ENCODE measurements around the gene NDOR1. TPM values are rescaled to one million over a fixed set of nuclear protein-coding genes. Genes with fewer than 3 reads are reported as not detected.
A peak's percentile ranks its signal among the peaks of the same experiment; 100 is the strongest.

The NDOR1 gene
- total and polyA plus RNA-seq, 2 of the 8 experiments (the other 6 are each of a cell fraction or from before 2014, with no cell fraction given) = 25.7 to 32.3 TPM

DNA sequence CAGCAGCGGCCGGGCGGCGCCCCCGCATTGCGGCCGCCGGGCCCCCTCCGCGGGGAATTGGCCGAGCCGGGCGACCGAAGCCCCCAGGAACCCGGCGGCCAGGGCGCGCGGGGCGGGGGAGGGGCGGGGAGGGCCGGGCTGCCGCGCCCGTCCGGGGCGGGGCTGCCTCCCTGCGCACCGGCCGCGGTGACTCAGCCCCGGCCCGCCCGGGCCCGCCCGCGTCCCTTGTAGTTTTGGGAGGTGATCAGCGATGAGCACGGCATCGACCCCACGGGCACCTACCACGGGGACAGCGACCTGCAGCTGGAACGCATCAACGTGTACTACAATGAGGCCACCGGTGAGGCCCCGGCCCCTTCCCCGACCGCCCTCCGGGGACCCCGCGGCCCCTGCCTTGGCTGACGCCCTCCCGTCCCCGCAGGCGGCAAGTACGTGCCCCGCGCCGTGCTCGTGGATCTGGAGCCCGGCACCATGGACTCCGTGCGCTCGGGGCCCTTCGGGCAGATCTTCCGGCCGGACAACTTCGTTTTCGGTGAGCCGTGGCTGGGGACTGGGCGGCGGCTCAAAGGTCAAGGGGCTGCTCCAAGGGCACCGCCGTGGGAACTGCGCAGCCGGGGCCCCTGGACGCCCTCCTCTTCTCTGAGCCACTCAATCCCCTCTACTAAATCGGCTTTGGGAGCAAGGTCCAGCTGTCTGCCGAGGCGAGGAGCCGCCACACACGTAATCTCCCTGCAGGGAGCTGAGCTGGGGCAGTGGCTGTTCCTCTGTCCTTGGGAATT lies 36.2 kb downstream of the NDOR1 start:
- WGBS, 2 experiments (ENCODE audit: extremely low coverage in 1 of 2, insufficient coverage in 1 of 2, insufficient read length in 1 of 2, insufficient replicate concordance in 2 of 2, low coverage in 1 of 2, low lambda C conversion rate in 2 of 2, missing lambda C conversion rate in 1 of 2) = 15% methylated on average over 38 of the region's 83 CpGs; no CpG with 5 or more reads in 1 of the 2 experiments
- H3K4me2 ChIP-seq (ENCODE audit: insufficient read depth in 1 of 2, low read depth in 2 of 2, low read length in 2 of 2) = peak overlapping the region; percentile 76 to 87

More for the DNA sequence above, 36.2 kb downstream of the NDOR1 start:
- Histone ChIP-seq H3K4me3 (ENCODE audit: extremely low read depth in 1 of 4, insufficient read depth in 2 of 4, low read depth in 3 of 4, low read length in 4 of 4) (peak overlapping the region; percentile 64 to 92 (median 74)), H4K8ac (ENCODE audit: extremely low read depth, insufficient read depth, low read length) (no peak overlapping the region), H2BK20ac (ENCODE audit: low read length) (no peak overlapping the region), H3K27me3 (replicated peaks in 1 of 4; ENCODE audit: control insufficient read depth in 3 of 4, extremely low read depth in 1 of 4, insufficient read depth in 3 of 4, low read length in 3 of 4) (no peaks in the 10 kb centered on the region), H3K4me1 (replicated peaks in 1 of 4; ENCODE audit: control insufficient read depth in 3 of 4, insufficient read depth in 4 of 4, low read length in 3 of 4) (peaks cover 0 to 27% (median 17%) of the 10 kb centered on the region in 4 experiments; a peak in 6 of 7 replicates), H3K79me1 (ENCODE audit: low read depth, low read length) (peaks cover 5% of the 10 kb centered on the region), H3K79me2 (ENCODE audit: control insufficient read depth in 1 of 2, insufficient read depth in 2 of 2, low read length in 2 of 2) (peaks cover 0 to 20% of the 10 kb centered on the region in 2 experiments; a peak in 2 of 4 replicates), H3K23ac (ENCODE audit: insufficient read length) (no peak overlapping the region), H2AK5ac (ENCODE audit: low read depth, low read length) (no peak overlapping the region), H3K56ac (replicated peaks; ENCODE audit: insufficient read length, low read depth, low read length) (no peak overlapping the region), H2AFZ (ENCODE audit: low read length) (no peak overlapping the region), H4K5ac (ENCODE audit: insufficient read length, low read depth, low read length) (no peak overlapping the region), H2BK12ac (ENCODE audit: low read depth, low read length) (no peak overlapping the region), H2BK120ac (replicated peaks; ENCODE audit: low read depth, low read length) (no peak overlapping the region), H3K27ac (ENCODE audit: low read depth, low read length) (peak overlapping the region; percentile 67; the same call in 1 of the 2 replicates), H3K23me2 (ENCODE audit: low read depth, low read length) (peaks cover 5% of the 10 kb centered on the region; the same call in 1 of the 2 replicates), H4K91ac (replicated peaks; ENCODE audit: insufficient read length, low read length) (peak overlapping the region; percentile 73), H3K4ac (replicated peaks; ENCODE audit: insufficient read length, low read depth, low read length) (no peak overlapping the region), H2BK15ac (ENCODE audit: low read length) (no peak overlapping the region), H3K9ac (replicated peaks in 1 of 4; ENCODE audit: extremely low read depth in 1 of 4, low read depth in 3 of 4, low read length in 3 of 4) (peak overlapping the region; percentile 22 to 95 (median 64)), H3K36me3 (ENCODE audit: control insufficient read depth in 2 of 4, insufficient read depth in 4 of 4, low read length in 3 of 4) (peaks cover 6 to 18% (median 15%) of the 10 kb centered on the region in 4 experiments; a peak in 7 of 8 replicates), H4K20me1 (replicated peaks in 1 of 2; ENCODE audit: control insufficient read depth in 1 of 2, insufficient read depth in 2 of 2, low read length in 2 of 2) (peaks cover 22 to 23% of the 10 kb centered on the region in 2 experiments), H3K14ac (ENCODE audit: insufficient read length) (no peak overlapping the region), H3K9me3 (ENCODE audit: insufficient read depth in 2 of 2, low read depth in 1 of 2, low read length in 1 of 2) (no peaks in the 10 kb centered on the region), H2BK5ac (ENCODE audit: low read depth, low read length) (no peak overlapping the region), H3K18ac (ENCODE audit: extremely low read depth, low read length) (no peak overlapping the region; the same call in 1 of the 2 replicates)
- TF ChIP-seq HDAC2 (IDR thresholded peaks at IDR 0.05; ENCODE audit: borderline replicate concordance in 1 of 2, low read depth in 2 of 2, low read length in 2 of 2) (0 out of 4 replicates have a peak, but pooled peaks of 1 of the 2 experiments have one; percentile 45), FOSL1 (IDR thresholded peaks at IDR 0.05; ENCODE audit: insufficient read depth, low read depth, low read length) (no peak)
- CTCF ChIA-PET (ENCODE audit: partially characterized antibody) = interaction anchor here (0.6 to 9.1 kb wide), 10 partner anchors 11 to 213 kb away, joined by 3 to 113 read pairs (median 6); partner anchors contain the start of genes CYSRT1, RNF208, RNF224 and SLC34A3
- POLR2A ChIA-PET (ENCODE audit: partially characterized antibody) = interaction anchor here (0.6 to 69.9 kb wide), 30 partner anchors 7 to 268 kb away, joined by 3 to 1462 read pairs (median 4); partner anchors contain the start of genes ABCA2, ANAPC2, CYSRT1 and MAN1B1
- DNase-seq (ENCODE audit: low read depth in 1 of 2, low spot score in 2 of 2) (no peak), FAIRE-seq (no peak)

All from H1 (cell line).